Left ventricle myocardium inferior (tissue), 1 donor: ENCODE measurements around the gene SLFN13. TPM values are rescaled to one million over a fixed set of nuclear protein-coding genes. Genes with fewer than 3 reads are reported as not detected.
"Not testable (repeated sequence)": the region's sequence is repeated elsewhere in the genome, so short reads cannot be mapped to it uniquely, and the experiment has no call there.

Experiments used
- DNase-seq: peaks from one replicate; pipeline ENCODE4 v3.0.0-alpha.2; 2020
- H3K27ac ChIP-seq: fragments of 200-600 bp; replicated peaks from 2 replicates; pipeline ENCODE4 v1.8.0; 2021
- H3K27me3 ChIP-seq: fragments of 200-600 bp; 2 replicates; pipeline ENCODE4 v1.8.0; 2021; ENCODE audit warnings: low read depth
- H3K36me3 ChIP-seq: fragments of 200-600 bp; 2 replicates; pipeline ENCODE4 v1.8.0; 2021
- H3K4me1 ChIP-seq: fragments of 200-600 bp; 2 replicates; pipeline ENCODE4 v1.8.0; 2021
- H3K4me3 ChIP-seq: fragments of 200-600 bp; 2 replicates; pipeline ENCODE4 v1.8.0; 2021; ENCODE audit warnings: mild to moderate bottlenecking, moderate library complexity
- H3K9me3 ChIP-seq: fragments of 200-600 bp; replicated peaks from 2 replicates; pipeline ENCODE4 v1.8.0; 2021
- CTCF ChIP-seq: fragments of 200-600 bp; IDR thresholded peaks from 2 replicates; pipeline ENCODE4 v1.8.0; 2021; ENCODE audit warnings: antibody characterized with exemption, mild to moderate bottlenecking, borderline replicate concordance
- intact Hi-C: fragments of 100-400 bp; cut with micrococcal nuclease; formaldehyde crosslinking; loops from one replicate; pipeline ENCODE4 v1.11.0; 2022
- total RNA-seq: library from RNA; stranded (reverse); fragmentation: NEBNext Ultra II Directional; extraction: Animal tissue kit (Norgen Biotek cat#: 25700); gene quantifications from one replicate; pipeline ENCODE4 v1.2.1, GENCODE V29; 2021
- donor health status: DM: no; HTN: yes; CAD: no; lungs with severe emphysema.

The SLFN13 gene
- total RNA-seq, 1 donor from 2014 or later = 3.4 TPM

DNA sequence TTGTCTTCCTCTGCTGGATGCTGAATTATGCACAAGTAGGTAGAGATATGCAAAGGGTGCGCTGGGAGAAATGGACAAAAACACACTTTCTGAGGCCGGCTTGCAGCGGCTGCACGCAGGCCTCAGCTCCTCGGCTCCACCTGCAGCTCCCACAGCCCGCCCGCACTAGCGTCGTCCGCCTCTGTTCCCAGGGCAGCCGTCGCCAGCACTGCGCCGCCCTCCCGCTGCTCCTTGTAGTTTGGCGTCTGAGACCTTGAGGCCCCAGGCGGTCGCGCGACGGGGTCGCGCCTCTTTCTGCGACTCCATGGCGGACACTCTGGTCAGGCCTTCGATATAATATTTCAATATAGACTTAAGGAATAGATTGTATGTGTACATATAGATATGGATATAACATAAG is 41.0 kb downstream of the SLFN13 start:
- no peak for TF ChIP-seq CTCF

GRCh38 chr17:35406568-35406967 is 42.0 kb downstream of the SLFN13 start:
- peaks cover 43% of the 10 kb centered on the region for H3K36me3 ChIP-seq
- TF ChIP-seq CTCF = no peak
- no peak overlapping the region for H3K27ac ChIP-seq
- no peaks in the 10 kb centered on the region for H3K9me3 ChIP-seq
- no peak for DNase-seq
- H3K27me3 ChIP-seq = no peaks in the 10 kb centered on the region
- no peak overlapping the region for H3K4me3 ChIP-seq
- H3K4me1 ChIP-seq = no peaks in the 10 kb centered on the region
- intact Hi-C loops = no loop called here

More for the DNA sequence above, 41.0 kb downstream of the SLFN13 start:
- Histone ChIP-seq H3K4me1 (no peaks in the 10 kb centered on the region), H3K27me3 (no peaks in the 10 kb centered on the region), H3K36me3 (peaks cover 44% of the 10 kb centered on the region), H3K27ac (no peak overlapping the region), H3K9me3 (no peaks in the 10 kb centered on the region), H3K4me3 (no peak overlapping the region)
- DNase-seq = no peak
- intact Hi-C loops = no loop called here

GRCh38 chr17:35404360-35404759 is 44.2 kb downstream of the SLFN13 start:
- no peak overlapping the region for H3K4me3 ChIP-seq
- intact Hi-C loops = no loop called here
- H3K27ac ChIP-seq = no peak overlapping the region
- H3K36me3 ChIP-seq = peaks cover 22% of the 10 kb centered on the region
- no peak for TF ChIP-seq CTCF
- H3K4me1 ChIP-seq = no peaks in the 10 kb centered on the region
- no peaks in the 10 kb centered on the region for H3K9me3 ChIP-seq
- DNase-seq = no peak
- H3K27me3 ChIP-seq = no peaks in the 10 kb centered on the region

GRCh38 chr17:35393783-35394182 is 54.8 kb downstream of the SLFN13 start:
- H3K27me3 ChIP-seq, H3K4me1 ChIP-seq, H3K36me3 ChIP-seq, H3K9me3 ChIP-seq, H3K27ac ChIP-seq, H3K4me3 ChIP-seq, intact Hi-C loops, DNase-seq: not testable (repeated sequence)

DNA sequence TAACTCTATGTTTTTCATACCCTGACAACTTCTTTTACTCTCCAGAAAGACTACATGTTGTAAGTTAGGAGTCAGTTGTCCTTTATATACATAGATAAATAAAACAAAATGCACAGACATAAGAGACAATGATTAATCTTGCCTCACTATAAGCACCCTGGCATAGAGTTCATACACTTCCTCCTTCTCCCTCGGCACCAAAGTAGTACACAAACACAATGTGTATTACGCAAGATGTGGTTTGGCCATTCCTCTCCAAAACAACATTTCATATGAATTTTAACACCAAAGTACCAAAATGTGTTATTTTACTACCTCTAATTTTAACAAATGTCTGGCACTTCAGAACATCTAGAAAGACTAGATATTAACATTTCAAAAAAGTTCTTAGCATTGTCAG is 57.9 kb downstream of the SLFN13 start:
- DNase-seq = no peak
- Histone ChIP-seq H3K27me3 (no peaks in the 10 kb centered on the region), H3K9me3 (peaks cover 2% of the 10 kb centered on the region), H3K36me3 (no peaks in the 10 kb centered on the region), H3K27ac (no peak overlapping the region), H3K4me3 (no peak overlapping the region), H3K4me1 (no peaks in the 10 kb centered on the region)
- no peak for TF ChIP-seq CTCF
- intact Hi-C loops = no loop called here

DNA sequence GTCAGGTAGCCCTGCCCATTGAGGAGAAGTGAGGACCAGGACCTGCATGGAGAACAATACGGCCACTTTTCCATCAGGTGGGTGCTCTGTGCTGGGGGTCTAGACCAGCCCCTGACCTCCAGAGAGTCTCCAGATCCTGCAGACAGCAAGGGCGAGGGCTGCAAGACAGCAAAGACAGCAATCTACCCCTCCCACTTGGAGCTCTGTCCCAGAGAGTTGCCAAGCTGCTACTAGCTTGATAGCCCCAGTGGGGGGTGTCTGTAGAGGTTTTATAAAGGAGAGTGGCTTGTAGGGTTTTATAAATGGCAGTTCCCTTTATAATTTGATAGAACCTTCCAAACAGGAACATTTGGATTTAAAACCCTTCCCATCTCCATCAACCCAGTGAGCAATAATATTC is 58.4 kb downstream of the SLFN13 start:
- TF ChIP-seq CTCF = no peak
- H3K27ac ChIP-seq = no peak overlapping the region
- no peak overlapping the region for H3K4me3 ChIP-seq
- no peak for DNase-seq
- intact Hi-C loops = no loop called here
- H3K4me1 ChIP-seq = no peaks in the 10 kb centered on the region
- no peaks in the 10 kb centered on the region for H3K36me3 ChIP-seq
- no peaks in the 10 kb centered on the region for H3K27me3 ChIP-seq
- H3K9me3 ChIP-seq = peaks cover 2% of the 10 kb centered on the region
